Occipital lobe (tissue), 2 donors: ENCODE data around the gene FBXL17. TPM values are rescaled to one million over a fixed set of nuclear protein-coding genes. Genes with fewer than 3 reads are reported as not detected.

Experiments used
- DNase-seq: peaks from one replicate; lab custom pipeline; 2025; lab: John Stamatoyannopoulos, UW
- total RNA-seq: library from RNA; depleted of rRNA; stranded (reverse); fragments of >200 nt; gene quantifications from one replicate; pipeline ENCODE4 v1.2.3, GENCODE V29; 2014

The FBXL17 gene
- total RNA-seq, 1 donor from 2014 or later = 75.0 TPM

GRCh38 chr5:107958432-107958831, 423.5 kb downstream of the FBXL17 start:
- no peak for DNase-seq

- no peak for DNase-seq
These were observed 424.8 kb downstream of the FBXL17 start for GRCh38 chr5:107957051-107957450.

- DNase-seq = no peak
These were observed 426.6 kb downstream of the FBXL17 start for GRCh38 chr5:107955321-107955720.

- DNase-seq = no peak
These were observed 427.6 kb downstream of the FBXL17 start for GRCh38 chr5:107954254-107954653.

- no peak for DNase-seq
These were observed 429.4 kb downstream of the FBXL17 start for GRCh38 chr5:107952450-107952849.

- no peak for DNase-seq
These were observed 430.6 kb downstream of the FBXL17 start for GRCh38 chr5:107951309-107951708.

- no peak for DNase-seq
These were observed 431.1 kb downstream of the FBXL17 start for GRCh38 chr5:107950776-107951175.

GRCh38 chr5:107949688-107950341, 432.1 kb downstream of the FBXL17 start:
- no peak for DNase-seq

- DNase-seq = no peak
These were observed 433.5 kb downstream of the FBXL17 start for GRCh38 chr5:107948377-107948776.

GRCh38 chr5:107945061-107945460, 436.8 kb downstream of the FBXL17 start:
- DNase-seq = no peak

GRCh38 chr5:107943923-107944322, 438.0 kb downstream of the FBXL17 start:
- no peak for DNase-seq

GRCh38 chr5:107941036-107941435, 440.9 kb downstream of the FBXL17 start:
- DNase-seq = no peak

- no peak for DNase-seq
These were observed 444.1 kb downstream of the FBXL17 start for GRCh38 chr5:107937651-107938355.

- no peak for DNase-seq
These were observed 444.7 kb downstream of the FBXL17 start for GRCh38 chr5:107937204-107937603.

- no peak for DNase-seq
These were observed 445.4 kb downstream of the FBXL17 start for GRCh38 chr5:107936515-107936914.

GRCh38 chr5:107935645-107936044, 446.3 kb downstream of the FBXL17 start:
- no peak for DNase-seq

- no peak for DNase-seq
These were observed 448.6 kb downstream of the FBXL17 start for GRCh38 chr5:107933326-107933725.

GRCh38 chr5:107930891-107931290, 451.0 kb downstream of the FBXL17 start:
- DNase-seq = no peak

GRCh38 chr5:107930092-107930491, 451.8 kb downstream of the FBXL17 start:
- no peak for DNase-seq

- DNase-seq = no peak
These were observed 452.8 kb downstream of the FBXL17 start for GRCh38 chr5:107929080-107929479.

- DNase-seq = no peak
These were observed 455.8 kb downstream of the FBXL17 start for GRCh38 chr5:107926121-107926520.

GRCh38 chr5:107925200-107925599, 456.7 kb downstream of the FBXL17 start:
- DNase-seq = no peak

GRCh38 chr5:107919969-107920368, 461.9 kb downstream of the FBXL17 start:
- DNase-seq = no peak
